ENCODE measurements around the gene BIRC5.

BIRC5 gene

GRCh38 chr17:78272914-78273258 is 58.8 kb downstream of the BIRC5 start:
- DNase-seq (ENCODE audit: low read depth, low spot score), result no peak

- DNase-seq (ENCODE audit: low read depth, low spot score), result no peak
These were observed 59.8 kb downstream of the BIRC5 start for GRCh38 chr17:78273813-78274212.

Data from smooth muscle cell of the brain vasculature (primary cell).